ENCODE data around the gene FNTB.
"Not testable (repeated sequence)": the region's sequence is repeated elsewhere in the genome, so short reads cannot be mapped to it uniquely, and the experiment has no call there.

Gene FNTB

DNA sequence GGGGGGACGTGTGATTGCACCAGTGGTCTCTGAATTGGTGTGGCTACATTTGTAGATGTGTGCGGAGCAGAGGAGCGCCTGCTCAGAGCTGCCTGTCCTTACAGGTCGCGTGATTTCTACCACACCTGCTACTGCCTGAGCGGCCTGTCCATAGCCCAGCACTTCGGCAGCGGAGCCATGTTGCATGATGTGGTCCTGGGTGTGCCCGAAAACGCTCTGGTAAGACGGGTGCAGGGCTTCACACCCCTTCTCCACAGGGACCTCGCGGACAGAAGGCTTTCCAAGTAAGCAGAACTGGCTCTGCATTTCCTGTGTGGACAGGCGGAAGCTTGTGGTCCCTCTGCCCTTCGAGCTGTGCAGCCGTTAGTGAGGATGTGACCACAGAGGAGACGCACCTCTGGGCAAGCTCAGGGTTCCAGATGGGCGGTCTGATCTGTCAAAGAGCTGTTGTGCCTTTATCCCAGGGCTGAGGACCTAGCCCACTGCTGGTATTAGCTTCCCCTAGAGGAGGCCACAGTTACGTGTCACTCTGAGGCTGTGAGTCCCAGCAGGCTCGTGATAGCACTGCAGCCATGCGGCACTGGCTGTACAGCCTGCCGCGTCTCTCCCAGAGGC is 67.9 kb downstream of the FNTB start:
- DNase-seq (ENCODE audit: low spot score) = no peak

DNA sequence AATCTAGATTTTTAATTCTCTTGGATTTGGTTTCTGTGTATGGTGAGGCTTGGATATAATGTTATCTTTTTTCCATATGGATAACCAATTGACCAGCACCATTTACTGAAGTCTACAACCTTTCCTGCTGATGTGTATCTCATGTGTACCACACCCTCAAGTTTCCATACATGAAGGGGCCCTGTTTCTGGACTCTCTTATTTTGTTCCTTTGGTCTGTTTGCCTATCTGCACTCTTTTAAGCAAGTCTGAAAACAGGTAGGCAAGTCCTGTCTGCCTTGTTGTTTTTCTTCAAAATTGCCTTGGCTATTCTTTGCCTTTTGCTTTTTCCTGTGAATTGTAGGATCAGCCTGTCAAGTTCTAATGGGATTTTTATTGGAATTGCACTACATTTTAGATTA is 71.0 kb downstream of the FNTB start:
- DNase-seq (ENCODE audit: low spot score) = no peak

DNA sequence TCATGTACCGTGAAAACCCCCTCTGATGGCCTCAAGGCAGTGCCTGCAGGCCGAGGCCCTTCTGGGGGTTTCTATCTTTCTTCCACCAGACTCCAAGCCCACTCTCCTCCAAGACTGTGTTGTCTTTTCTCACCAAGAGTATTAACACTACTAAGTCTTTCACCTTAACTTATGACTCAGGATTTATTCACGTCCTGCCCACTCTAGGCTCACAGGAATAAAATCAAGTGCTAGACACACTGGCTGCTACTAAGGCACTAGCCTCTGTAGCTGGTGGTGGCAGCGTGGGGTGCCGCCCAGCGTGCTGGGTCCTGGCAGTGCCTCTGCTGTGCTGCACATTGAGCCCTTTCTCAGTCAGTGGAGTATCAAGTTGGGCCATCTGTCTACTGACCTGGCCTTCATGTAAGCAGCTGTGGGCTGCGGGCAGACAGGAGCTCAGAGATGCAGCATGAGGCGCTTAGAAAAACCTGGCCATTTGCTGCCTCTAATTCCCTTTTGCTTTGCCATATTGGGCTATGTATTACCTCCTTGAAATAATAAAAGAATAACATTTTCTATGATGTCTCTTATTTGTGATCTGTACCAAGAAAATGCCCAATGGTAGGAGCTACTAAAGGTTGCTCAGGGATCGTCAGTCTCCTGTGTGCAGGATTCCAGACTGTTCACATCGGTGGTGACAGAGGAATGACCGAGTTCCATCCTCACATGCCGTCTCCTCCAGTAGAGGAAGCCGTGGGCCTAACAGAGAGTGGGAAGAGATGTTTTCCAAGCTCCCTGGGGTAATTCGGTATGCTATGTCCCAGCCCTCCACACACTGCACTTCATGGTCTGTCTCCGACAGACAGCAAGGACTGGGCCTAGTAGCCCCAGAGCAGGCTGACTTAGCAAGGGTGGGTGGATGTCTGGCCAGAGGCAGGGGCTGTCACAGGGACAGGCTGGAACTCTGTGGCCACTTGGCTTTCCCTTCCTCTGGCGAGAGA is 75.7 kb downstream of the FNTB start:
- no peak for DNase-seq (ENCODE audit: low spot score)

DNA sequence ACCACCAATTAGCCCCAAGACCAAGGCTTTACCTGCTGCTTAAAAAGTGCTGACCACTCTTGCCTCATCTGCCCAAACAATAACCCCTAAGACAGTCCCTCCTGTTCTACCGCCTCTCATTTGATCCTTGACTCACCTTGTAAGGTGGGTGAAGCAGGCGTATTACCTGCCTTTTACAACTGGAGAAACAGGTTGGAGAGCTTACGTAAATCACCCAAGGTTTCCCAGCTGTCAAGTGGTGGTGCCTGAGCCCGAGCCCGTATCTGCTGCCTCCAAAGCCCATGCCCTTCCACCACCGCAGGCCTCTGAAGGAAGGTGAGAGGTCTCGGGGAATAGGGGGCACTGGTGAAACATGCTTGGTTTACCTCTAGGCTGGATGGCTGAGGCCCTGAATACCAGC is 79.0 kb downstream of the FNTB start:
- DNase-seq (ENCODE audit: low spot score) = no peak

DNA sequence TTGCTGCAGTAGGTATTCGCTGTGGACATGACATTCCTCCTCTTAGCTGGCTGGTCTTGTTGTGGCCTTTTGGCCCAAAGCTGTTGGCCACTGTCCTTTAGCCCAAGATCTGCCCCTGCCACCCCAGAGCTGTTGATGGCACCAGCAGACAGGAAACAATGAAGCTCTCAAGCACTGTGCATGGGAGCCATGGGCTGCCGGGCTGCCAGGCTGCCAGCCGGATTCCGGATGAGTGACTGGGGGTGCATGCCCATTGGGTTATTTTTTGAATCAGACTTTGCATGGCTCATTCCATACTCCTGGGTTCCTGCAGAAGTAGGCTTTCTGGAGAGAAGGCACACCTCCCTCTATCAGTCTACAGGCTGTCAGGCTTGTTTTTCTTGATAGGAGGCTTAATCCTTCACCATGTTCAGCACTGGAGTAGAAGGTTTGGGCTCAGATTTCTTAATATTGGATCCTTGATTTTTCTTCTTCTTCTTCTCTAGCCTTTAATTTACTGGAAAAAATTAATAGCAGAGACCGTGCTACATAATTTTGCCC is 83.2 kb downstream of the FNTB start:
- DNase-seq (ENCODE audit: low spot score) = no peak

DNA sequence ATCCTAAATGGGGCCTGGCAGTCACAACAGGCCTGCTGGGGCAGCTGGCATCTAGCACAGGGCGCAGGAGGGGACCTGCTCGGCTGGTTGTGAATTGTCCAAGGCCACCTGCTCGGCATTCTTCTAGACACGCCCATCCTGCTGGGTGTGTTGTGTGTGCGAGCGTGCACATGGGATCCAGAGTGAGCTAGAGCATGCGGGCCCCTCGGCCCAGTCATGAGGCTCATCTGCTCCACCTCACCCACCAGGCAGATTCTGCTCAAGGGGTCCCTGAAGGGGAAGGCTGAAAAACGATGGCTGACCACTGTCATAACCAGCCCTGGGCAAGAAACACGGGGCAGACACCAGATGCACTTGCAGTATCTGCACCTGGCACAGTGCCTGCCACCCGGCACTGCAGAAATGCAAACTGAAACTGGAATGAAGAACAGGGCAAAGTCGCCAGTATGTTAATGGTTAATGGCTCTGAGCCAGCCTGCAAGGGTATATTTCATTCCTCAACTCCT is 83.8 kb downstream of the FNTB start:
- no peak for DNase-seq (ENCODE audit: low spot score)

DNA sequence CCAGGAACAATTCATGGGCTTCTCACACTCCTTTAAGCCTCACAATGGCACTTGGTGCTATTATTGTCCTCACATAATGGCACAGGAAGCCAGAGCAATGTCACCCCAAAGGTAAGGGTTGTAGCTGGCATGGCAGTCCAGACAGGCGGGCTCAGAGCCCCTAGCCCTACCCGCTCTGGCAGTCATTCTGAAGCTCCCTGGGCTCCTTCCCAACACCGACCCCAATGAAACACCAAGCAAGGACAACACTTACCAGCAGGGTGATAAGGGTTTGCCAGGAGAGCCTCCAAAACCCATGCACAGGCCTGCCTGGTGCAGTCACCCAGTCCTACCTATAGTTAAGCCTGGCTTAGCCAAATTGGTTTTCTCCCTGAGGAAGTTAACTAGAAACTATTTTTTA is 84.8 kb downstream of the FNTB start:
- no peak for DNase-seq (ENCODE audit: low spot score)

DNA sequence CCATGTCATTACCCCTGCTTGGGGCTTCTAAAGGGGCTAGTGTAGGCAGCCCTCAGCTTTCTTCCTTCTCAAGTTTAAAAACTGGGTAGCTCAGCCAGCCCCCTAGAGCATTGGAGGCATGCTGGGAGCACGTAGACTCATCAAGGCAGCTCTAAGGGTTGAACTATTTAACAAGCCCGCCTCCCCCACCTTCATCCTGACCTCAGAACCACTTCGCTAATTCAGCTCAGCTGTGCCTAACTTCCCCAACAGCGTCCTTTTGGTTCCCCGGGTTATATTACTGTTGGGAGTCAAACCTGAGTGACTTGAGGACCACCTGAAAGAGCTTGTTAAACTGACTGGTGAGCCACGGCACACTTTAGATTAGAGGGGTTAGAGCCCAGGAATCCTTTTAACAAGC is 85.6 kb downstream of the FNTB start:
- no peak for DNase-seq (ENCODE audit: low spot score)

DNA sequence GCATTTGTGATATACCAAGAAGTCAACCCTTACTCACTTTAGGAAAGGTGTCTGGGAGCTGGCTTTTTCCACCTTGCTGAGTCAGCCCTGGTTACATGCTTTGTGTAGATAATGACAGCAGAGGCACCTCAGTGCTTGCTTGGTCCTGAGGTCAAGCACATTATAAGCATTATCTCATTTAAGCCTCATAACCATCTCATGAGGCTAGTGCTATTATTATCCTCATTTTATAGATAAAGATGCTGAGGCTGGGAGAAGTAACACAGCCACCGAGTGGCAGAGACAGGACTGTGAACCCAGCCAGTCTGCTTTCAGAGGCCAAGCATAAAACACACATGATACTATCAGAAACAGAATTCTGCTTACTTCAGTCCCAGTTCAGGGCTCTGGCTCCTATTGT is 86.2 kb downstream of the FNTB start:
- no peak for DNase-seq (ENCODE audit: low spot score)

DNA sequence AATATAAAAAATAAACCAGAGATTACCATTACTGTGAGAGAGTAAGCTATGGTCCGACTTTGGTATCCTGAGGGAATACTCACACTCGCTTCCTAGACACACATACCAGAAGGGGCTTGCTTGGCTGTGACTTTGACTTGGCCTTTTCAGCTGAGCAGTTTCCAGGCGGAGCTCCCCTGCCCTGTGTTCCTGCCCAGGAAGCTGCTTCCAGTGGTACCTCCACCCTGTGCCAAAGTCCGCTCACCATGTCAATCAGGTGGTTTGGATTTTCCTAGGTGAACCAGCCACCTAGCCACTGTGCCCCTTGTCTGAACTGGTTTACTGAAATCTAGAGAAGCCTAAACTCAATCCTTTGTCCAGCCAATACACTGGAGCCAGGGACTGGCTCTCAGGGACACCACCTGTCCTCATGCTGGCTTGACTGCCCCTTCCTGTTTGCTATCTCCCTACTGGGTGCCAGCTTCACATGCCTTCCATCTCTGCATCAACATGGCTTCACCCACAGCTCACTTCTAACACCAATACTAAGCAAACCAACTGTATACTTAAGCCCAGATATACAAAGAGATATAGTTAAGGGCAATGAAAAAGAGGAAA is 87.0 kb downstream of the FNTB start:
- DNase-seq (ENCODE audit: low spot score) = no peak

DNA sequence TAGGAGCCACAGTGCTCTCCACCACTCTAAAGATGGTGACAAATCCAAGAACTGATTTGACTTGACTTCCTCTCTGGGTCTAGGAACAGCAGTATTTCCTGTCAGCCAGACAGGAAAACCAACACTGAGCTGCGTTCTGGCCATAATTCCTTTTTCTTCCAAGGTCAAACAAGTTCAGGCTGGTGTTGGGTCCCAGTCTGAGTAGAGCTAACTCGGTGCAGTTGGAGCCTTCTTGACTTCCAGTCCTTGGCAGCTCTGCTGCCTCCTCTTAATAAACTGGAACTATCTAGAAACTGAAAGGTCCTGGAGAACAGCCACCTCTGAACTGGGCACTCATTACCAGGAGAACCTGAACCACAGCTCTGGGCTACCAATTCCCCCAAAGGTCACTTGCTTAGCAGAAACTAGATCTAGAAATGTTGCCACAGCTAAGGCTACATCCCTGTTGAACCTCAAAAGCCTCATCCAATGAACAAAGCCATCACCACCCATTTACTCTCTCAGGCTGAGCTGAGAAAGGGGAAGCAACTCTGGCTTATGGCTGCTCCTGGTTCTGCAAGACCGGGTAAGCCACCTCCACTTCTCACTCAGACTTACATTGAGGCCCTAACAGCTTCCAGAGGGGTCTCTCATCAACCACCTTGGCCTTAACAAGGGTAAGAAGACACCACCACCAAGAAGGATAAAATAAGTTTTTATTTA is 87.9 kb downstream of the FNTB start:
- no peak for DNase-seq (ENCODE audit: low spot score)

DNA sequence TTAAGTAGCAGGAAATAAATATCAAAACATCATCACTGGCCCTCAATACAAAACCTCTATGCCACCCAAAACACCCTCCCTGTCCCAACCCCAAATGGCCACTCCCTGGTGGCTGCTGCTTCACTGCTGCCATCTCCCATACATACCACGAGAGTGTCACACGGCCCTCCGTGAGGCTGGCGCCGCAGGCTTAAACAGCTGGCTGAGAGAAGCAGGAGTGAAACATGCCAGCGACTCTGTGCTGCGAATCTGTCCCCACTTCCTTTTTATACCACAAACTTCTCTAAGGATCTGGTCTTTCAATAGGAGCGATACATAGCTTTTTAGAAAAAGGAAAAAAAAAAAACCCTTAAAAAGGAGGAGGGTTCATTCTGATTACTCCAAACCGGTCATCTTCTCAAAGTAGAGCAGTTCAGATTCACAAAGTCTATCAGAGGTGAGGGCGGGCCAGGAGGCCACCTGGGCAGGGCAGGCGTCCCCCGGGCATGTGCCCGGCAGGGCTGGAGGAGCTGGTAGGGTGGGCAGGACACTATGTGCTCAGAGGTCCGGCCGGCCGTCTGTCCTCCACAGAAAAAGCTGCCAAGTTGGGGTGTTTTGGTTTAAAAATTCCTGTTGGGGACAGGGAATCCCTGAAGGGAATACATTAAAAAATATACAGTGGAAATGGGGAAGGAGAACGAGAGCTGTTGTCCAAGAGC is 89.1 kb downstream of the FNTB start:
- no peak for DNase-seq (ENCODE audit: low spot score)

DNA sequence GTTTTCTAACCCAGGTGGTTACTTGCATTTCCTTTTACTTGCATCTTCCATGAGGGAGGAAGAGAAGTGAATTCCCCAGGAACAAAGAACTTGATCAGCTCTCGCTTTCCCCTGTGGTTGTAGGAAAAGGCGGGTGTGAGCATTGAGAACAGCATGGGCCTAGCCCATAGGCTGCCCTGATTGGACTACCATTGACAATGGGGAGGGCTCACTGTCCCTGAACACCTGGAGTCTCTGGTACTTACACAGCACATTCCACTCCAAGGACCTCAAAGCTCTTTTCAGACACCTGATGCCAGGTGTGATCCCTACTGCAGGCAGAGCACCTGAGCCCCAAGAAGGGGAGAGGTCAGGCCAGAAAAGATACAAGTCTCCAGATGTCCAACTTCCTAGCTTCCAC is 90.6 kb downstream of the FNTB start:
- DNase-seq (ENCODE audit: low spot score) = no peak

DNA sequence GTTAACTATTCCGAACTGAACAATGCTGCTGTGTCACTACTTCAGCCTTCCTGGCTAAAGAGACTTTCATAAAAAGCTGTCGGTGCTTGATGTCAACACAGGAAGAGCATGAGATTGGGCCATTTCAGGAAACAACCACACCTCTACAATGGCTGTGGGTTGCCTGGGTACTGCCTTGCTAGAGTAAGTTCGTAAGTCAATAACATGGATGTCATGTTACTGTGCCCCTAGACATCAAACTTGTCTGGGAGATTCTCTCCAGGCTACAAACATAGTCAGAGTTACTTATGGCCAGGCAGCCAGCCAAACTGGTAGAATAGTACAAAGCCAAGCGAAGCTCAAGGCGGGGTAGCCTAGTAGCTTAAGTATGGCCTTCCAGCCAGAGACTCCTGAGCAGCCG is 92.5 kb downstream of the FNTB start:
- DNase-seq (ENCODE audit: low spot score) = no peak

DNA sequence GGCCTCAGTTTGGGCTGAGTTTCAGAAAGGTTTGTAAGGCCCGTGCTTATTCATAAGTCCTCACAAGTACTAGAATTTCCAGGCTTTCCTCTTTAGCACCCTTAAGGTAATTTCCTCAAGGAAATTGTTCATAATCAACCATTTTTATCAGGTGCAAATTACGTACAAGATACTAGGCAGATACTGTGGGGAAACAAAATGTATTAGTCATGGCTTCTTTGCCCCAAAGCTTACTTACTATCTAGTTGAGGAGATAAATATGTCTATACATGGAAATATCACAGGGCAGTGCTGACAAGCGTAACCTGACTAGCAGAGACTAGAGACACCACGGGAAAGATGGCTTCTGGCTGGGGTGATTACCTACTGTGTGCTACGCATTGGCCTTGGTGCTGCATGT is 93.1 kb downstream of the FNTB start:
- no peak for DNase-seq (ENCODE audit: low spot score)

DNA sequence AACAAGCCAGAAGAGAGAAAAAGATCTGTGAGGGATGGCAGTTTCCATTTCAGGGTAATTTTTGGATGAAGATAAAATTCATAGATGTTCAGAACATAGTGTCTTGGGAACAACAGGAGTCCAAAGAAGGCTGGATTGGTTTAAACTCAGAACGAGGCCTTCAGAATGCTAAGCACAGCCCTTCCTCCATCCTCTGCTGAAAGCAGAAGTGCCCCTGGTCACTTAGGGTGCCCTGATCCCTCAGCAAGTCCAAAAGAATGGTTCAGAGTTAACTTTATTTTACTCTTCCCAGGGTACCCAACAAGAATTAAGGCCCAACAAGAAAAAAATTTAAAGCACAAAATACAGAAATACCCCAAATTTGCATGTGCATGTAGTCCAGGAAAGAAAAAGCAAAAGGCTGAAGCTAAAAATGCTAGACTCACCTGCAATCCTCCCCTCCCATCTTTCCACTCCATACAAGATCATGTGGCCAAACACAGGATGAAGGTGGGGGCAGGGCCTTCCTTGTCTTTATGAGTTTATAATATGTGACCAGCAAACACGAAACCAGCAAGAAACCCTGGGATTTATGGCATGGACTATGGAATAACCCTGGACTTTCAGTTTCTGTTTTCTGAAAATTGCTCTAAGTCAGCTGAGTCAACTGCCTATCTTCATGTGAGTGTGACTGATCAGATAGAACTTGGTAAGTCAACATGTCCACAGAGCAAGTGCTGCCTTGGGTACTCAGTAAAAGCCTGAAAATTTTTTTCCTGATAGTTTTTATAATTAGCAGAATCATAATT is 94.5 kb downstream of the FNTB start:
- DNase-seq (ENCODE audit: low spot score) = no peak

DNA sequence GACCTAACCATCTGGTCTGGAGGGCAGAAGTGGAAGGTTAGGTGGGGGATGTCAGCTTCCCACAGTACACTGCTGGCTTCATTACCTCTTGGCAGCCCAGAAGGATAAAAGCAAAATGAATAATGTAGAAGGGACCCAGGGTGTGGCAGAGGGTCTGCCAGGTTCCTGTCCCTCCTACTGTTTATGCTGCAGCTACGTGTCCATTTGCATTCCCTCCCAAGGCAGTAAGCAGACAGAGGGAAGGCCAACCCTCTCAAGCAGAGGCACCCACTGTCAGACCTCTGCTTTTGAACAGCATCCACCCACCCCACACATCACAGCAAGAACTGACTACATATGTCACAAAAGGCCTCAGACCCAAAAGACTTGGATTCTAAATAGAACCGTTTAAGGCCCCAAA is 96.2 kb downstream of the FNTB start:
- no peak for DNase-seq (ENCODE audit: low spot score)

DNA sequence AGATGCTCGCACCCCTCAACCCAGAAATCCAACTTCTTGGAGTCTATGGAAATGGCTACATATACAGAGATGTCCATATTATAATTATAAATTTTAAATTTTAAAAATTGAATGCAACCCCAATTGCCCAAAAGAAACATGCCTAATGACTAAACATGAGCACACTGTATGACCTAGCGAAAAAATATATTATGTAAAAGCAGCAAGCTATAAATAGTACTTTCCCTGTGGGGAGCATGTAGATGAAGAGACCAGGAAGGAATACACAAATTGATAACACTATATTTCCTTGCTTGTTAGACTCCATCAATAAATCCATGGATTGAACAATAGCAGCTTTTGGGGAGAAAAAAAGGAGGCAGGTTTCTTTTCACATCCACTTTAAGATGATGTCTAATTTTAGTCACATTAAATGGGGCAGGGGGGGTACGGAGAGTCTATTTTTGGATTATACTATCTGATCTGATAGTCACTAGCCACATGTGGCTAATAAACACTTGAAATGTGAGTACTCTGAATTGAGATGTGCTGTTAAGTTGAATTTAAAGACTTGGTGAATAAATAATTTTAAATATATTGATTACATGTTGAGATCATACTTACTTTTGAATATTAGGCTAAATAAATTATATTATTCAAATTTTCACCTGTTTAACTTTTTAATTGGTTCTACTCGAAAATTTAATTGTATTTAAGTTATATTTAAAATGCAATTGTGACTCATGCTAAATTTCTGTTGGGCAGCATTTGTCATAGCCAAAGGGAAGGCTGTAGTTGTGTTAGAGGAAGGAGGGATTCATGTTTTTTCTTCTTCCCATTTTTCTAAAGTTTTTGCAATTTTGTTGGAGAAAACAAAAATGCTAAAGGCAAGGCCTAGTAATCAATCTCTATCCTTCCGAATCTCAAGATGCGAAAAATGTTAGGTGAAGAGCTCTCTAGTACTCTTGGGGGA is 98.1 kb downstream of the FNTB start:
- DNase-seq (ENCODE audit: low spot score) = no peak

DNA sequence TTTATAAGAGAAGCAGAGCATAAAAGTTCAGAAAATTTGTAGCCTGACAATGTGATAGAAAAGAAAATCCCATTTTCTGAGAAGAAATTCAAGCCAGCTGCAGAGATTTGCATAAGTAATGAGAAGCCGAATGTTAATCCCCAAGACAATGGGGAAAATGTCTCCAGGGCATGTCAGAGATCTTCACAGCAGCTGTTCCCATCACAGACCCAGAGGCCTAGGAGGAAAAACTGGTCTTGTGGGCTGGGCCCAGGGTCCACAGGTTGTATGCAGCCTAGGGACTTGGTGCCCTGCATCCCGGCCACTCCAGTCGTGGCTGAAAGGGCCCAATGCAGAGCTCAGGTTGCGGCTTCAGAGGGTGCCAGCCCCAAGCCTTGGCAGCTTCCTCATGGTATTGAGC is 100.0 kb downstream of the FNTB start:
- DNase-seq (ENCODE audit: low spot score) = not testable (repeated sequence)
